Choroid plexus epithelial cell (primary cell): ENCODE results near the gene CAGE1.

ENCODE experiments used
- DNase-seq: peaks from one replicate; pipeline ENCODE4 v3.0.0-alpha.2; 2010; ENCODE audit warnings: low read depth
- H3K4me3 ChIP-seq: 2 replicates; pipeline ENCODE4 v1.5.1; 2011; ENCODE audit warnings: low read depth, mild to moderate bottlenecking, control low read depth, low read length, moderate library complexity
- CTCF ChIP-seq: conservative IDR thresholded peaks from 2 replicates; pipeline ENCODE4 v1.5.1; 2011; ENCODE audit warnings: low read depth, mild to moderate bottlenecking, control low read depth, inconsistent platforms, low read length, moderate library complexity

CAGE1 gene

GRCh38 chr6:7292596-7293255 lies 96.8 kb downstream of the CAGE1 start:
- H3K4me3 ChIP-seq, result no peak overlapping the region
- DNase-seq, result no peak
- TF ChIP-seq CTCF, result no peak

- DNase-seq, result no peak
- no peak overlapping the region for H3K4me3 ChIP-seq
- TF ChIP-seq CTCF, result no peak
Observed at GRCh38 chr6:7290079-7290478, 99.5 kb downstream of the CAGE1 start.

GRCh38 chr6:7285416-7285815 lies 104.1 kb downstream of the CAGE1 start:
- no peak overlapping the region for H3K4me3 ChIP-seq
- TF ChIP-seq CTCF, result no peak
- no peak for DNase-seq

GRCh38 chr6:7283676-7284075 lies 105.9 kb downstream of the CAGE1 start:
- no peak for TF ChIP-seq CTCF
- H3K4me3 ChIP-seq, result no peak overlapping the region
- DNase-seq, result no peak

GRCh38 chr6:7282097-7282906 lies 107.2 kb downstream of the CAGE1 start:
- no peak for DNase-seq
- no peak for TF ChIP-seq CTCF
- no peak overlapping the region for H3K4me3 ChIP-seq
